Endothelial cell of umbilical vein (primary cell): ENCODE data around the gene AP4M1. TPM values are rescaled to one million over a fixed set of nuclear protein-coding genes. Genes with fewer than 3 reads are reported as not detected.

Experiments used
- BruUV-seq: library from RNA; stranded (reverse); fragments of 400-500 nt; replicated peaks from 2 replicates; lab custom pipeline; 2021; lab: Mats Ljungman, UMichigan
- CTCF ChIA-PET: fragments of 300-600, 350-600 bp; sonication (Branson Sonifier 250); formaldehyde crosslinking; loops from one replicate; lab custom pipeline; 2021; ENCODE audit warnings: antibody characterized with exemption, inconsistent platforms; lab: Charles Lee
- POLR2A ChIA-PET: fragments of 300-600, 350-600 bp; sonication (Branson Sonifier 250); formaldehyde crosslinking; loops from one replicate; lab custom pipeline; 2021; ENCODE audit warnings: antibody characterized with exemption, inconsistent platforms; lab: Charles Lee
- DNase-seq: peaks from one replicate; pipeline ENCODE4 v3.0.0-alpha.2; 2011; ENCODE audit warnings: low read depth, low spot score
- FAIRE-seq: peaks from 2 replicates; lab custom pipeline; 2011; peaks lifted over from hg19 to GRCh38; lab: Jason Lieb, UNC
- H2AFZ ChIP-seq: 2 replicates; pipeline ENCODE4 v1.6.0; 2012; ENCODE audit warnings: low read depth, low read length, control low read depth, inconsistent platforms
- H3K27ac ChIP-seq: 2 replicates; pipeline ENCODE4 v1.5.1; 2011; ENCODE audit warnings: low read depth, mild to moderate bottlenecking, control low read depth, low read length, moderate library complexity; ENCODE audit not compliant: insufficient read depth
- H3K27me3 ChIP-seq, 2 experiments: 2 replicates each; pipeline versions ENCODE4 v1.6.0 to v1.6.1; 2011; ENCODE audit warnings: low read length in 2 of 2, mixed read lengths in 1 of 2; ENCODE audit not compliant: control insufficient read depth in 2 of 2, insufficient read depth in 2 of 2
- H3K36me3 ChIP-seq, 2 experiments: 2 replicates in 1 of 2; 3 replicates in 1 of 2; pipeline ENCODE4 v1.5.1; 2011; ENCODE audit warnings: low read length in 2 of 2, mild to moderate bottlenecking in 1 of 2, moderate library complexity in 1 of 2; ENCODE audit not compliant: control insufficient read depth in 2 of 2, insufficient read depth in 2 of 2; ENCODE audit errors: extremely low read depth in 1 of 2
- H3K4me1 ChIP-seq: 3 replicates; pipeline ENCODE4 v1.5.1; 2011; ENCODE audit warnings: mild to moderate bottlenecking, low read length; ENCODE audit not compliant: control insufficient read depth, insufficient read depth; ENCODE audit errors: extremely low read depth
- H3K4me2 ChIP-seq: 2 replicates; pipeline ENCODE4 v1.6.1; 2011; ENCODE audit warnings: low read length, control low read depth, mixed read lengths; ENCODE audit not compliant: insufficient read depth
- H3K4me3 ChIP-seq, 3 experiments: fragments of 200-600 bp in 1 of 3; sonication (generic), shearing (Covaris generic) in 1 of 3; replicated peaks in 1 of 3; 2 replicates each; pipeline ENCODE4 v1.5.1; 2011 to 2016; ENCODE audit warnings: control low read depth in 3 of 3, low read length in 3 of 3, mild to moderate bottlenecking in 2 of 3, inconsistent platforms in 1 of 3, low read depth in 1 of 3, moderate library complexity in 1 of 3; ENCODE audit not compliant: insufficient read depth in 1 of 3
- H3K79me2 ChIP-seq: 2 replicates; pipeline ENCODE4 v1.6.0; 2012; ENCODE audit warnings: low read length, inconsistent platforms; ENCODE audit not compliant: control insufficient read depth, insufficient read depth
- H3K9ac ChIP-seq: replicated peaks from 2 replicates; pipeline ENCODE3; 2011; ENCODE audit warnings: low read length, control low read depth; ENCODE audit not compliant: insufficient read depth; ENCODE audit errors: extremely low read depth
- H3K9me1 ChIP-seq: replicated peaks from 3 replicates; pipeline ENCODE4 v1.6.0; 2011; ENCODE audit warnings: mild to moderate bottlenecking, low read length; ENCODE audit not compliant: control insufficient read depth, insufficient read depth; ENCODE audit errors: extremely low read depth
- H3K9me3 ChIP-seq: replicated peaks from 2 replicates; pipeline ENCODE4 v1.5.1; 2012; ENCODE audit warnings: low read length, inconsistent platforms; ENCODE audit not compliant: control insufficient read depth, insufficient read depth
- H4K20me1 ChIP-seq: replicated peaks from 2 replicates; pipeline ENCODE3; 2011; ENCODE audit warnings: mild to moderate bottlenecking, low read length; ENCODE audit not compliant: control insufficient read depth, insufficient read depth; ENCODE audit errors: extremely low read depth
- CTCF ChIP-seq, 2 donors: IDR thresholded peaks; 1 replicate in 1 of 2; 2 replicates in 1 of 2; pipeline ENCODE4 v1.5.1; 2011; ENCODE audit warnings: low read length in 2 of 2, mild to moderate bottlenecking in 2 of 2, moderate library complexity in 2 of 2, control low read depth in 1 of 2, inconsistent platforms in 1 of 2, low read depth in 1 of 2; ENCODE audit not compliant: insufficient read depth in 1 of 2; ENCODE audit errors: extremely low read depth in 1 of 2
- EZH2 ChIP-seq: IDR thresholded peaks from 2 replicates; pipeline ENCODE4 v1.6.1; 2012; ENCODE audit warnings: borderline replicate concordance, low read depth, mild to moderate bottlenecking, moderate library complexity, low read length, inconsistent platforms; ENCODE audit not compliant: severe bottlenecking
- FOS ChIP-seq: IDR thresholded peaks from 2 replicates; pipeline ENCODE4 v1.6.1; 2011; ENCODE audit warnings: mild to moderate bottlenecking, low read length, moderate library complexity, borderline replicate concordance; ENCODE audit not compliant: insufficient read depth
- GATA2 ChIP-seq: IDR thresholded peaks from 2 replicates; pipeline ENCODE4 v1.7.0; 2011; ENCODE audit warnings: low read depth, mild to moderate bottlenecking, moderate library complexity, mixed read lengths, low read length; ENCODE audit not compliant: insufficient read length, insufficient read depth
- JUN ChIP-seq: IDR thresholded peaks from 2 replicates; pipeline ENCODE4 v1.6.1; 2011; ENCODE audit warnings: borderline replicate concordance, low read depth; ENCODE audit not compliant: insufficient read length, insufficient read depth
- MAX ChIP-seq: IDR thresholded peaks from 2 replicates; pipeline ENCODE4 v1.6.1; 2011; ENCODE audit not compliant: insufficient read depth, insufficient read length
- MYC ChIP-seq: IDR thresholded peaks from one replicate; pipeline ENCODE4 v1.6.1; 2011; ENCODE audit warnings: mild to moderate bottlenecking, low read depth, low read length
- POLR2A ChIP-seq: IDR thresholded peaks from 2 replicates; pipeline ENCODE4 v1.6.1; 2012; ENCODE audit warnings: low read depth, mild to moderate bottlenecking, control low read depth, low read length
- POLR2AphosphoS5 ChIP-seq: IDR thresholded peaks from 2 replicates; pipeline ENCODE4 v1.6.1; 2012; ENCODE audit warnings: low read depth, mild to moderate bottlenecking, control low read depth, low read length, moderate library complexity; ENCODE audit not compliant: insufficient read depth
- dilution Hi-C: fragments of 300-500 bp; cut with MboI; formaldehyde crosslinking; loops from one replicate; pipeline ENCODE4 v1.15.0; 2019; ENCODE audit warnings: low sequenced_read_pairs; ENCODE audit not compliant: extremely low pct_ligation_motif_present
- intact Hi-C: fragments of 100-400 bp; cut with micrococcal nuclease; formaldehyde crosslinking; loops from one replicate; pipeline ENCODE4 v1.10.0; 2022
- polyA plus RNA-seq, 4 experiments: library from polyadenylated mRNA; depleted of rRNA in 3 of 4; stranded (reverse) in 3 of 4; unstranded in 1 of 4; fragments of >200 nt; gene quantifications; 2 replicates each; pipeline versions ENCODE4 v1.2.1 to v1.2.3, GENCODE V29; 2011 to 2012; ENCODE audit warnings: missing spikeins in 1 of 4
- total RNA-seq: library from RNA; stranded (reverse); gene quantifications from 2 replicates; pipeline ENCODE4 v1.2.3, GENCODE V29; 2021

Gene AP4M1
- total and polyA plus RNA-seq, 2 donors (not counting 3 experiments of a cell fraction or from before 2014, with no cell fraction given) = 20.5 to 27.4 TPM

- H3K4me3 ChIP-seq = no peak overlapping the region
- ChIA-PET CTCF (no interaction called here), POLR2A (no interaction called here)
- no peak overlapping the region for H3K4me2 ChIP-seq
- no peak overlapping the region for H2AFZ ChIP-seq
- DNase-seq (no peak), FAIRE-seq (no peak)
- no peaks in the 10 kb centered on the region for H3K27me3 ChIP-seq
- dilution Hi-C loops = no loop called here
- no peaks in the 10 kb centered on the region for H4K20me1 ChIP-seq
- TF ChIP-seq MAX (no peak), GATA2 (no peak), POLR2AphosphoS5 (peak; percentile 23), FOS (no peak), MYC (no peak)
- intact Hi-C loops = no loop called here
- H3K36me3 ChIP-seq = peaks cover 51 to 57% of the 10 kb centered on the region in 2 experiments
- H3K9me1 ChIP-seq = no peaks in the 10 kb centered on the region
- H3K27ac ChIP-seq = no peak overlapping the region
- peaks cover 42% of the 10 kb centered on the region for H3K79me2 ChIP-seq
- H3K9ac ChIP-seq = no peak overlapping the region
- no TSS peak for BruUV-seq
- H3K4me1 ChIP-seq = peaks cover 20% of the 10 kb centered on the region
- H3K9me3 ChIP-seq = no peaks in the 10 kb centered on the region
These were observed 7.4 kb upstream of the AP4M1 start for GRCh38 chr7:100093925-100094486.

DNA sequence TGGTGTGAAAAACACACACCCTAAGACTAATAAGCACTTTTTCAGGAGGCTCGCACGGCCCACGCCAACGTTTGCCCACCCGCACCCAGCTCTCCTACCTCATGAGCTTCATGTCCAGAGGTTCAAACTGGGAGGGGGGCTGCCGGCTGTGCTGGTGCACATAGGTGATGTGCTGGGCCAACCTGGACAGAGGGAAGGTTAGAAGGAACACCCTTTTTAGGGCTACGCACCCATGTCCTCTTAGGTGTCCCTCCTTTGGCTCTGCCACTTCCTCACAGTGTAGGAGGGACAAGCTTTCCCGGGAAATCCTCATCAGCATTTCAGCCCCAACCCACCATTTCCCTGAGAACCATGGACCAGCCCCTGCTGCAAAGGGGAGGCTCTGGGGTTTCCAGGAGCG is 6.2 kb upstream of the AP4M1 start:
- no peak for FAIRE-seq
- Histone ChIP-seq H3K9me1 (no peaks in the 10 kb centered on the region), H2AFZ (no peak overlapping the region), H4K20me1 (no peaks in the 10 kb centered on the region), H3K4me1 (peaks cover 21% of the 10 kb centered on the region), H3K27ac (no peak overlapping the region), H3K9me3 (no peaks in the 10 kb centered on the region), H3K36me3 (peaks cover 55 to 60% of the 10 kb centered on the region in 2 experiments), H3K4me3 (no peak overlapping the region), H3K9ac (no peak overlapping the region), H3K4me2 (no peak overlapping the region), H3K27me3 (no peaks in the 10 kb centered on the region), H3K79me2 (peaks cover 44% of the 10 kb centered on the region)
- dilution Hi-C loops (no loop called here), intact Hi-C loops (no loop called here)
- no TSS peak for BruUV-seq
- ChIA-PET POLR2A (interaction anchor here (0.7 kb wide), 1 partner anchor 13 kb away, joined by 3 read pairs; no protein-coding TSS in a partner anchor), CTCF (interaction anchor here (0.5 kb wide), 1 partner anchor 40 kb away, joined by 3 read pairs; no protein-coding TSS in a partner anchor)
- no peak for DNase-seq
- TF ChIP-seq POLR2A (no peak), FOS (no peak), CTCF (IDR thresholded peaks at IDR 0.05; ENCODE audit: extremely low read depth in 1 of 2, insufficient read depth in 1 of 2, low read depth in 1 of 2, low read length in 2 of 2) (no peak), JUN (no peak), POLR2AphosphoS5 (peak; percentile 11), EZH2 (no peak), GATA2 (no peak), MYC (no peak)
